Kidney (tissue), 14 donors: ENCODE measurements around the gene TCN2. TPM values are rescaled to one million over a fixed set of nuclear protein-coding genes. Genes with fewer than 3 reads are reported as not detected.
A peak's percentile ranks its signal among the peaks of the same experiment; 100 is the strongest.
"Not testable (repeated sequence)": the region's sequence is repeated elsewhere in the genome, so short reads cannot be mapped to it uniquely, and the experiment has no call there.

ENCODE experiments used
- DNase-seq, 5 donors: peaks; one replicate each; pipeline ENCODE4 v3.0.0-alpha.2; 2013 to 2020
- FAIRE-seq: peaks from 2 replicates; lab custom pipeline; 2012; peaks lifted over from hg19 to GRCh38; lab: Jason Lieb, UNC
- H3K27ac ChIP-seq, 2 donors: one replicate each; pipeline ENCODE4 v1.7.0; 2013; ENCODE audit warnings: low read depth in 2 of 2, low read length in 2 of 2, inconsistent platforms in 1 of 2
- H3K27me3 ChIP-seq: one replicate; pipeline ENCODE4 v1.7.1; 2013; ENCODE audit warnings: low read length, inconsistent platforms; ENCODE audit not compliant: control insufficient read depth, insufficient read depth
- H3K36me3 ChIP-seq, 3 donors: one replicate each; pipeline versions ENCODE4 v1.7.0 to v1.7.1; 2013; ENCODE audit warnings: low read length in 3 of 3, control low read depth in 1 of 3, inconsistent platforms in 1 of 3; ENCODE audit not compliant: insufficient read depth in 3 of 3, control insufficient read depth in 2 of 3
- H3K4me1 ChIP-seq, 3 donors: one replicate each; pipeline versions ENCODE4 v1.7.0 to v1.7.1; 2013; ENCODE audit warnings: low read length in 3 of 3, inconsistent platforms in 1 of 3, low read depth in 1 of 3; ENCODE audit not compliant: control insufficient read depth in 2 of 3, insufficient read depth in 2 of 3
- H3K4me3 ChIP-seq, 3 donors: one replicate each; pipeline versions ENCODE4 v1.7.0 to v1.8.1; 2013; ENCODE audit warnings: low read length in 3 of 3, control low read depth in 1 of 3, inconsistent platforms in 1 of 3
- H3K9ac ChIP-seq, 3 donors: one replicate each; pipeline versions ENCODE4 v1.7.0 to v1.7.1; 2013; ENCODE audit warnings: low read length in 3 of 3, control low read depth in 1 of 3, inconsistent platforms in 1 of 3
- H3K9me3 ChIP-seq, 3 donors: one replicate each; pipeline versions ENCODE4 v1.7.0 to v1.7.1; 2013; ENCODE audit warnings: low read length in 3 of 3, control low read depth in 1 of 3, inconsistent platforms in 1 of 3; ENCODE audit not compliant: control insufficient read depth in 2 of 3, insufficient read depth in 1 of 3
- intact Hi-C: fragments of 100-400 bp; cut with DNase I; formaldehyde crosslinking; loops from one replicate; pipeline ENCODE4 v1.11.1; 2022
- polyA plus RNA-seq: library from polyadenylated mRNA; stranded (reverse); fragments of 350-450 nt; fragmentation: Illumina TruSeq; extraction: RNeasy Lipid Tissue Mini Kit (QIAGEN cat#74804); gene quantifications from one replicate; pipeline ENCODE4 v1.2.3, GENCODE V29; 2014; ENCODE audit warnings: low read depth, low replicate concordance; ENCODE audit not compliant: insufficient read depth
- total RNA-seq: library from RNA; stranded (reverse); fragmentation: NEBNext Ultra II Directional; extraction: Animal tissue kit (Norgen Biotek cat#: 25700); gene quantifications from one replicate; pipeline ENCODE4 v1.2.1, GENCODE V29; 2021
- TF ChIP-seq, protein P1 (sequence below): IDR thresholded peaks from 3 replicates; pipeline ENCODE4 v1.5.1; 2012; ENCODE audit warnings: mild to moderate bottlenecking, moderate library complexity, borderline replicate concordance; ENCODE audit not compliant: insufficient read depth; ENCODE audit errors: extremely low read depth
- donor health status: control.
- donor health status: control.
- donor health status: control.
- donor health status: control.
- donor health status: control.
- donor health status: DM: yes; HTN: yes; CAD: no.
- donor health status: Normal renal cell carcinoma (clear cell type).

The TCN2 gene
- total and polyA plus RNA-seq, 2 donors from 2014 or later: 71.3 to 174 TPM

DNA sequence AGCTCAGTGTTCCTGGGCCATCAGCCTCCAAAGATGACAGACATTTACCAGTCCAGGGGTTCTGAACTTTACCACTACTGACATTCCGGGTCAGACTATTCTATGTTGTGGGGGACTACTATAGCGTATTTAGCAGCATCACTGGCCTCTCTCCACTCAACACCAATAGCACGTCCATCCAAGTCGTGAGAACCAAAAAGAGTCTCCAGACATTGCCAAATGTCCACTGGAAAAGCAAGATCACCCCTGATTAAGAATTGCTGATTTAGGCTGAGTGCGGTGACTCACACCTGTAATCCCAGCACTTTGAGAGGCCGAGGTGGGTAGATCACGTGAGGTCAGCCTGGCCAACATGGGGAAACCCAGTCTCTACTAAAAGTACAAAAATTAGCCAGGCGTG lies 20.6 kb upstream of the TCN2 start:
- H3K9me3 ChIP-seq: no peaks in the 10 kb centered on the region
- TF ChIP-seq, protein P1, sequence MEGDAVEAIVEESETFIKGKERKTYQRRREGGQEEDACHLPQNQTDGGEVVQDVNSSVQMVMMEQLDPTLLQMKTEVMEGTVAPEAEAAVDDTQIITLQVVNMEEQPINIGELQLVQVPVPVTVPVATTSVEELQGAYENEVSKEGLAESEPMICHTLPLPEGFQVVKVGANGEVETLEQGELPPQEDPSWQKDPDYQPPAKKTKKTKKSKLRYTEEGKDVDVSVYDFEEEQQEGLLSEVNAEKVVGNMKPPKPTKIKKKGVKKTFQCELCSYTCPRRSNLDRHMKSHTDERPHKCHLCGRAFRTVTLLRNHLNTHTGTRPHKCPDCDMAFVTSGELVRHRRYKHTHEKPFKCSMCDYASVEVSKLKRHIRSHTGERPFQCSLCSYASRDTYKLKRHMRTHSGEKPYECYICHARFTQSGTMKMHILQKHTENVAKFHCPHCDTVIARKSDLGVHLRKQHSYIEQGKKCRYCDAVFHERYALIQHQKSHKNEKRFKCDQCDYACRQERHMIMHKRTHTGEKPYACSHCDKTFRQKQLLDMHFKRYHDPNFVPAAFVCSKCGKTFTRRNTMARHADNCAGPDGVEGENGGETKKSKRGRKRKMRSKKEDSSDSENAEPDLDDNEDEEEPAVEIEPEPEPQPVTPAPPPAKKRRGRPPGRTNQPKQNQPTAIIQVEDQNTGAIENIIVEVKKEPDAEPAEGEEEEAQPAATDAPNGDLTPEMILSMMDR: no peak
- H3K36me3 ChIP-seq: peaks cover 4 to 69% (median 45%) of the 10 kb centered on the region in 3 donors
- H3K27ac ChIP-seq: no peak overlapping the region
- no peak for DNase-seq
- no peak overlapping the region for H3K4me3 ChIP-seq
- no peak overlapping the region for H3K9ac ChIP-seq
- peaks cover 0 to 15% (median 10%) of the 10 kb centered on the region in 3 donors for H3K4me1 ChIP-seq
- intact Hi-C loops: no loop called here
- no peak for FAIRE-seq
- no peaks in the 10 kb centered on the region for H3K27me3 ChIP-seq

DNA sequence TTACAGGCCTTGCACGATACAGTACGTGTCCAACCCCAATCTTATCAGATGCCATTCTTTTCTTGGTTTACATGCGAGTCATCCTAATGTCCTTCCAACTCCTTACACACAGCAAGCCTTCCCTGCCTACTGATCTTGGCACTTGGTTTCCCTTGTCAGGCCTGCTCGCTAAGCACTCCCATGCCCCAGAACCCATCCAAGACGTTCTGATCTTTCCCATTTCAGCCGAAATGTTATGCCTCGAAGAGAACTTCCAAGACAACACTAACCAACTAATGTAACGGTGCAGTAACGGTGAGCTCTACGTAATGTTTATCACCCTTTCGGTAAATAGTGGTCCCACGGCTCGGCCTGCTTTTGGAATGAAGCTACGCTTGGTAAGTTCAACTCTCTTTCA lies 15.8 kb upstream of the TCN2 start:
- Histone ChIP-seq H3K4me1 (peaks cover 0 to 15% (median 10%) of the 10 kb centered on the region in 3 donors), H3K9me3 (no peaks in the 10 kb centered on the region), H3K9ac (peak overlapping the region; percentile 85 to 96 (median 92)), H3K27me3 (no peaks in the 10 kb centered on the region), H3K36me3 (peaks cover 2 to 32% (median 22%) of the 10 kb centered on the region in 3 donors), H3K27ac (peak overlapping the region in 1 of 2 donors; percentile 96), H3K4me3 (peak overlapping the region; percentile 92 to 100 (median 99))
- FAIRE-seq (no peak), DNase-seq (no peak)
- intact Hi-C loops: no loop called here
- TF ChIP-seq, protein P1: no peak

DNA sequence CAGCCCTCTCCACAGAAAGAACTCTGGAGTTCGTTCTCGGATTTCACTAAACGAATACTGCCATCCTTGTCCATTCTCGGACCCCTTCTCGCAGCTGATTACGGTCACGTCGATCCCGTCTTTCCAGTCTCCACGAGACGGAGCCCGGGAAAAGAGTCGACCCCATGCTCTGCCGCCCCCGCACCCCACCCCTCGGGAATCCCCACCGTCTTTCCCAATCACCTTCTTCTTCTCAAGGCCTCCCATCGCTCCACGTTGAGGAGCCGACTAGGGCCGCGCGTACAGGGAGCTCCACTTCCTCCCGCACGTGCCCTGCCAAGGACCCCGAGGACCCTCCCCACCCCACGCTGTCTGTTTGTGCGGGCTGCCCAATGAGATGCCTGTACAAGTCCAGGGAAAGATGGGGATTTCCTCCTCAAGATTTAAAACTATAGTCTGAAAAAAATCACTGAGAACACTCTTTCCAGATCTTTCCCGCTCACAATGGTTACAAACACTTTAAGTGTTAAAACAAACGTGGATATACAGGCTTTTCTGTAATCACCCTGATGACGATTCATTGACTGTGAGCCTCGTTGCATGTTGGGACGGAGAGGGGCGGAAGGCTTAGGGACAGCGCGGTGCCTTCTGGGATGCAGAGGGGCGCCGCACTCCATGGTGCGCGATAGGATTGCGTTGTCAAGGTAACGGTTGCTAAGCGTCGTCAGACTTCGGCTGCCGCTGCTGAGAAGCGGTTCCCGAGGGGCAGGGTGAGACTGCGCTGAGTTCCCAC lies 15.2 kb upstream of the TCN2 start, which contains the start of gene PES1:
Gene PES1, minus strand, starts transcription at position 323 of the 772 bp plus-strand sequence. Its CDS starts 77 bp downstream, at position 246.
- peaks cover 0 to 15% (median 10%) of the 10 kb centered on the region in 3 donors for H3K4me1 ChIP-seq
- no peaks in the 10 kb centered on the region for H3K27me3 ChIP-seq
- DNase-seq: peak; percentile 97 to 99 (median 98)
- TF ChIP-seq, protein P1: no peak
- intact Hi-C loops: no loop called here
- H3K9ac ChIP-seq: peak within 1 kb of the TSS; percentile 85 to 96 (median 92)
- H3K4me3 ChIP-seq: peak within 1 kb of the TSS; percentile 92 to 100 (median 99)
- peak; percentile 94 for FAIRE-seq
- H3K36me3 ChIP-seq: peaks cover 2 to 26% (median 16%) of the 10 kb centered on the region in 3 donors
- no peaks in the 10 kb centered on the region for H3K9me3 ChIP-seq
- H3K27ac ChIP-seq: peak within 1 kb of the TSS; percentile 87 to 96

DNA sequence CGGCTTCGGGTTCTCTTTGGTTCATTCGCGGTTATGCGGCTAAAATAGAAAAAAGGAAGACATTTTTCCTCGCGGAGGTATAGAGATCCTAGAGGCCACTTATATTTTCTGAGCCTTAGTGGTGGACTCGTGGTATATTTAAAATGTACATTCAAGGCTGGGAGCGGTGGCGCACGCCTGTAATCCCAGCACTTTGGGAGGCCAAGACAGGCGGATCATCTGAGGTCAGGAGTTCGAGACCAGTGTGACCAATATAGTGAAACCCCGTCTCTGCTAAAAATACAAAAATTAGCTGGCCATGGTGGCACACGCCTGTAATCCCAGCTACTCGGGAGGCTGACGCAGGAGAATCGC lies 14.6 kb upstream of the TCN2 start:
- Histone ChIP-seq H3K4me1 (peaks cover 0 to 15% (median 10%) of the 10 kb centered on the region in 3 donors), H3K36me3 (peaks cover under 1 to 20% (median 10%) of the 10 kb centered on the region in 3 donors), H3K4me3 (peak overlapping the region; percentile 39 to 99 (median 42)), H3K9ac (peak overlapping the region in 1 of 3 donors; percentile 26)
- H3K27ac ChIP-seq, DNase-seq, H3K9me3 ChIP-seq, FAIRE-seq, H3K27me3 ChIP-seq, intact Hi-C loops: not testable (repeated sequence)
